Nephron (organoid): ENCODE measurements around the gene PRTN3.

ENCODE experiments used
- H3K27ac Mint-ChIP-seq, 3 experiments: 2 replicates each; pipeline ENCODE4 v1.8.0; 2020; ENCODE audit warnings: mixed read lengths in 3 of 3, mild to moderate bottlenecking in 2 of 3, moderate library complexity in 1 of 3
- H3K27me3 Mint-ChIP-seq: 2 replicates; pipeline ENCODE4 v1.8.0; 2021; ENCODE audit warnings: low read depth, mild to moderate bottlenecking, moderate library complexity, mixed read lengths
- H3K36me3 Mint-ChIP-seq: 2 replicates; pipeline ENCODE4 v1.8.0; 2020; ENCODE audit warnings: low read depth, mixed read lengths
- H3K4me1 Mint-ChIP-seq: 2 replicates; pipeline ENCODE4 v1.8.0; 2020; ENCODE audit warnings: mixed read lengths
- H3K4me3 Mint-ChIP-seq, 3 experiments: 2 replicates each; pipeline ENCODE4 v1.8.0; 2020; ENCODE audit warnings: mild to moderate bottlenecking in 3 of 3, mixed read lengths in 3 of 3, moderate library complexity in 2 of 3
- H3K9me3 Mint-ChIP-seq: 2 replicates; pipeline ENCODE4 v1.8.0; 2020; ENCODE audit warnings: mixed read lengths
- CTCF ChIP-seq, 3 experiments: fragments of 200-600 bp; sonication (generic); IDR thresholded peaks; one replicate each; pipeline ENCODE4 v1.5.0; 2021; ENCODE audit warnings: antibody characterized with exemption in 3 of 3; ENCODE audit not compliant: unreplicated experiment in 3 of 3

The PRTN3 gene

DNA sequence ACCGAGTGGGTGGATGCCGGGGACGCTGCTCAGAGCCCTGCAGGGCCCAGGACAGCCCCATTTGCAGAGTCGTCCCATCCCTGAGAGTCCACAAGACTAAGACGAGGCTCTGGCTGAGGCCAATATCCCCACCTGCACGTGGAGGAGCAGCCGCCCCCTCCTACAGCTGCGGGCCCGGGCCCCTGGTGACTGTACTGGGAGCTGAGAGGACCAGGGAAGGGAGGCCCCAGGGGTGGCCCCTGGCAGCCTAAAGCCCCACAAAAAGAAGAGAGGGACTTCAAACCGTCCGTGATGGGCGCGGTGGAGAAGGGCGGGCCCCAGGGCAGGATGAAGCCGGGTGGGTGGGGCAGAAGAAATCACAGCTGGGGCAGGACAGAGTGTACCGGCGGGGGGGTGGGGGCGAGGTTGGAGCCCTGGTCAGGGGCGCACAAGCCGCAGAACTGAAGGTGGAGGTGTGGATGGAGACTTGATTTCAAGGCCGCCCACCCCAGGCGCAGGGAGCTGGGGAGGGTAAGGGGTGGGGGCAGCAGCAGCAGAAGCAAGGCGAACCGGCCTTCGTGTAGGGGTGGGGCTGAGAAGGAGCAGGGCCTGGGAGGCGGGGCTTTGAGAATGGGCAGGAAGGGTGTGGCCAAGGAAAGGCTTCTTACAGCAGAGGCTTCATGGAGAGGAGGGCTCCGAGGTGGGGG lies 31.6 kb downstream of the PRTN3 start:
- peaks cover 8% of the 10 kb centered on the region for H3K4me1 Mint-ChIP-seq
- peaks cover 29% of the 10 kb centered on the region for H3K36me3 Mint-ChIP-seq
- H3K27ac Mint-ChIP-seq, result no peak overlapping the region

DNA sequence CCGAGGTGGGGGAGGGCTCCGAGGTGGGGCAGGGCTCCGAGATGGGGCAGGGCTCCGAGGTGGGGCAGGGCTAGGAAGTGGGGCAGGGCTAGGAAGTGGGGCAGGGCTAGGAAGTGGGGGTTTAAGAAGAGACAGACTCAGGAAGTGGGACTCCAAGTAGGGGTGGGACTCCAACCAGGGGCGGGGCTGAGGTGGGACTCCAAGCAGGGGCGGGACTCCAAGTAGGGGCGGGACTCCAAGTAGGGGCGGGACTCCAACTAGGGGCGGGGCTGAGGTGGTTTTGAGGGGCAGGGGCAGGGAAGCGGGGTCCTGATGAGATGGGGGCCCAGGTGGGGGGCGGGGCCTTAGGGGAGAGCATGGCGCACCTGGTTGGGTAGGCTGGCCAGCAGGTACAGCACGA lies 32.3 kb downstream of the PRTN3 start:
- H3K9me3 Mint-ChIP-seq, result no peaks in the 10 kb centered on the region
- H3K4me3 Mint-ChIP-seq, result no peak overlapping the region
- peaks cover 5% of the 10 kb centered on the region for H3K4me1 Mint-ChIP-seq
- H3K36me3 Mint-ChIP-seq, result peaks cover 25% of the 10 kb centered on the region
- H3K27me3 Mint-ChIP-seq, result no peaks in the 10 kb centered on the region
- TF ChIP-seq CTCF (IDR thresholded peaks at IDR 0.05; ENCODE audit: unreplicated experiment in 3 of 3), result no peak
- no peak overlapping the region for H3K27ac Mint-ChIP-seq

More for the DNA sequence above, 31.6 kb downstream of the PRTN3 start:
- no peak overlapping the region for H3K4me3 Mint-ChIP-seq
- no peak for TF ChIP-seq CTCF (IDR thresholded peaks at IDR 0.05; ENCODE audit: unreplicated experiment in 3 of 3)
- H3K27me3 Mint-ChIP-seq, result no peaks in the 10 kb centered on the region
- H3K9me3 Mint-ChIP-seq, result no peaks in the 10 kb centered on the region

- H3K4me1 Mint-ChIP-seq, result peaks cover 5% of the 10 kb centered on the region
- H3K27ac Mint-ChIP-seq, result no peak overlapping the region
- no peak overlapping the region for H3K4me3 Mint-ChIP-seq
- H3K27me3 Mint-ChIP-seq, result no peaks in the 10 kb centered on the region
- TF ChIP-seq CTCF (IDR thresholded peaks at IDR 0.05; ENCODE audit: unreplicated experiment in 3 of 3), result no peak
- H3K36me3 Mint-ChIP-seq, result peaks cover 25% of the 10 kb centered on the region
- no peaks in the 10 kb centered on the region for H3K9me3 Mint-ChIP-seq
These were observed 32.8 kb downstream of the PRTN3 start for GRCh38 chr19:873561-874041.

- no peaks in the 10 kb centered on the region for H3K4me1 Mint-ChIP-seq
- no peak overlapping the region for H3K27ac Mint-ChIP-seq
- H3K9me3 Mint-ChIP-seq, result no peaks in the 10 kb centered on the region
- no peaks in the 10 kb centered on the region for H3K27me3 Mint-ChIP-seq
- TF ChIP-seq CTCF (IDR thresholded peaks at IDR 0.05; ENCODE audit: unreplicated experiment in 3 of 3), result no peak
- peaks cover 21% of the 10 kb centered on the region for H3K36me3 Mint-ChIP-seq
- H3K4me3 Mint-ChIP-seq, result no peak overlapping the region
These were observed 34.6 kb downstream of the PRTN3 start for GRCh38 chr19:875265-875879.

DNA sequence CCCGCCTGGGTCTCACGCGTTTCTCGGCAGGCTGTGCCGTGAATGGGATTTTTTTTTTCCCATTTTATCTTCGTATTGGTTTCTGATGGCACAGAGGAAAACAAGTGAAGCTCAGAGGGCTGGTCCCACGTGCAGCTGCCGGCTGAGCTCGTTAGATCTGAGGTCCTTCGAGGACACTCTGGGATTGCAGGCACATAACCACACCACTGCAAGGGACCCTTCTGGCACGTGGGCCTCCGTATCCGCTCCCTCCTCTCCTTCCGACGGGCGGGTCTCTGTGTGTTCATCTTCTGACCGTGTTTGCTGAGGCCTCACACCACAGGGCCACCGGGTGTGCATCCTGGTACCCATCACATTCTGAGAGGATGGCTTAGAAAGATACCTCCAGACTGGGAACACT lies 35.3 kb downstream of the PRTN3 start:
- Mint-ChIP-seq H3K36me3 (peaks cover 23% of the 10 kb centered on the region), H3K4me3 (no peak overlapping the region), H3K4me1 (no peaks in the 10 kb centered on the region), H3K27me3 (no peaks in the 10 kb centered on the region), H3K9me3 (no peaks in the 10 kb centered on the region), H3K27ac (no peak overlapping the region)
- no peak for TF ChIP-seq CTCF (IDR thresholded peaks at IDR 0.05; ENCODE audit: unreplicated experiment in 3 of 3)
